WTC11 (cell line): ENCODE results near the gene EGR4. TPM values are rescaled to one million over a fixed set of nuclear protein-coding genes. Genes with fewer than 3 reads are reported as not detected.

ENCODE experiments used
- ATAC-seq: fragments of 200-7000 bp; cut with Tn5 transposase; 2 replicates; pipeline ENCODE4 v1.10.0; 2021; ENCODE audit warnings: mild to moderate bottlenecking, moderate library complexity
- CTCF ChIA-PET: fragments of 300-600 bp; sonication (Branson Sonifier 250); formaldehyde crosslinking; loops from one replicate; lab custom pipeline; 2021; ENCODE audit warnings: antibody characterized with exemption; lab: Charles Lee
- POLR2A ChIA-PET: fragments of 350-600 bp; sonication (Branson Sonifier 250); formaldehyde crosslinking; loops from one replicate; lab custom pipeline; 2021; ENCODE audit warnings: antibody characterized with exemption; lab: Charles Lee
- DNase-seq: peaks from one replicate; pipeline ENCODE4 v3.0.0; 2021; ENCODE audit warnings: low spot score
- H3K27ac Mint-ChIP-seq: 2 replicates; pipeline ENCODE4 v1.8.0; 2021; ENCODE audit warnings: mixed read lengths
- H3K27me3 Mint-ChIP-seq: 2 replicates; pipeline ENCODE4 v1.8.0; 2021; ENCODE audit warnings: low read depth, mild to moderate bottlenecking, moderate library complexity, mixed read lengths
- H3K36me3 Mint-ChIP-seq: 2 replicates; pipeline ENCODE4 v1.8.0; 2021; ENCODE audit warnings: mixed read lengths
- H3K4me1 Mint-ChIP-seq: 2 replicates; pipeline ENCODE4 v1.8.0; 2022; ENCODE audit warnings: mixed read lengths
- H3K4me3 Mint-ChIP-seq: 2 replicates; pipeline ENCODE4 v1.8.0; 2021; ENCODE audit warnings: mild to moderate bottlenecking, moderate library complexity, mixed read lengths
- H3K9me3 Mint-ChIP-seq: 2 replicates; pipeline ENCODE4 v1.8.0; 2021; ENCODE audit warnings: mixed read lengths
- ATF3 ChIP-seq: sonication (generic); formaldehyde crosslinking; conservative IDR thresholded peaks from 2 replicates; pipeline ENCODE4 v1.8.1; 2022; ENCODE audit warnings: mild to moderate bottlenecking, missing genetic modification reagents
- CBFB ChIP-seq: sonication (generic); formaldehyde crosslinking; IDR thresholded peaks from 2 replicates; pipeline ENCODE4 v1.8.1; 2022; ENCODE audit warnings: mild to moderate bottlenecking, low read depth, missing genetic modification reagents
- CREB1 ChIP-seq: sonication (generic); formaldehyde crosslinking; IDR thresholded peaks from 2 replicates; pipeline ENCODE4 v1.8.0; 2023; ENCODE audit warnings: mild to moderate bottlenecking, missing genetic modification reagents
- CTCF ChIP-seq: fragments of 200-600 bp; IDR thresholded peaks from 2 replicates; pipeline ENCODE4 v1.8.0; 2022; ENCODE audit warnings: antibody characterized with exemption
- FOXJ3 ChIP-seq: sonication (generic); formaldehyde crosslinking; IDR thresholded peaks from 2 replicates; pipeline ENCODE4 v1.9.0; 2021; ENCODE audit warnings: missing genetic modification reagents, mild to moderate bottlenecking, borderline replicate concordance
- FOXP1 ChIP-seq: sonication (generic); formaldehyde crosslinking; IDR thresholded peaks from 2 replicates; pipeline ENCODE4 v1.8.0; 2022; ENCODE audit warnings: missing genetic modification reagents, mild to moderate bottlenecking, moderate library complexity, borderline replicate concordance
- JUN ChIP-seq: sonication (generic); formaldehyde crosslinking; IDR thresholded peaks from 2 replicates; pipeline ENCODE4 v1.8.0; 2023; ENCODE audit warnings: mild to moderate bottlenecking, missing genetic modification reagents
- NFATC4 ChIP-seq: fragments of 250-450 bp; sonication (Bioruptor Pico); IDR thresholded peaks from 2 replicates; pipeline ENCODE4 v1.9.0; 2021; ENCODE audit warnings: mild to moderate bottlenecking
- NFE2L1 ChIP-seq: sonication (generic); formaldehyde crosslinking; IDR thresholded peaks from 2 replicates; pipeline ENCODE4 v1.8.1; 2023; ENCODE audit warnings: missing genetic modification reagents
- PRDM15 ChIP-seq: sonication (generic); formaldehyde crosslinking; IDR thresholded peaks from 2 replicates; pipeline ENCODE4 v1.8.0; 2022; ENCODE audit warnings: missing genetic modification reagents
- RORB ChIP-seq: fragments of 250-450 bp; sonication (Bioruptor Pico); IDR thresholded peaks from 2 replicates; pipeline ENCODE4 v1.9.0; 2021; ENCODE audit warnings: mild to moderate bottlenecking
- STAT6 ChIP-seq: sonication (generic); formaldehyde crosslinking; conservative IDR thresholded peaks from 2 replicates; pipeline ENCODE4 v1.8.1; 2023; ENCODE audit warnings: mild to moderate bottlenecking, low read depth, missing genetic modification reagents, moderate library complexity
- TEAD1 ChIP-seq: sonication (generic); formaldehyde crosslinking; IDR thresholded peaks from 2 replicates; pipeline ENCODE4 v1.8.0; 2022; ENCODE audit warnings: mild to moderate bottlenecking, missing genetic modification reagents
- TP53 ChIP-seq: sonication (generic); formaldehyde crosslinking; IDR thresholded peaks from 2 replicates; pipeline ENCODE4 v1.8.1; 2023; ENCODE audit warnings: mild to moderate bottlenecking, missing genetic modification reagents
- ZNF263 ChIP-seq: sonication (generic); formaldehyde crosslinking; IDR thresholded peaks from 2 replicates; pipeline ENCODE4 v1.8.1; 2022; ENCODE audit warnings: low read depth, mild to moderate bottlenecking, moderate library complexity, missing genetic modification reagents
- ZNF423 ChIP-seq: fragments of 250-450 bp; sonication (Bioruptor Pico); IDR thresholded peaks from 2 replicates; pipeline ENCODE4 v2.1.2; 2022; ENCODE audit warnings: mild to moderate bottlenecking, moderate library complexity
- total RNA-seq: library from RNA; stranded (reverse); gene quantifications from 3 replicates; pipeline ENCODE4 v1.2.3, GENCODE V29; 2021
- TF ChIP-seq, protein P1 (sequence below): sonication (generic); formaldehyde crosslinking; IDR thresholded peaks from 2 replicates; pipeline ENCODE4 v1.8.0; 2022; ENCODE audit warnings: mild to moderate bottlenecking, missing genetic modification reagents
- TF ChIP-seq, protein P2 (sequence below): sonication (generic); formaldehyde crosslinking; IDR thresholded peaks from 2 replicates; pipeline ENCODE4 v1.8.0; 2022; ENCODE audit warnings: mild to moderate bottlenecking, missing genetic modification reagents
- TF ChIP-seq, protein P3 (sequence below): sonication (generic); formaldehyde crosslinking; IDR thresholded peaks from 2 replicates; pipeline ENCODE4 v1.8.1; 2022; ENCODE audit warnings: mild to moderate bottlenecking, moderate library complexity, missing genetic modification reagents

Gene EGR4
- total RNA-seq, 1 experiment from 2014 or later, result 0.13 TPM

DNA sequence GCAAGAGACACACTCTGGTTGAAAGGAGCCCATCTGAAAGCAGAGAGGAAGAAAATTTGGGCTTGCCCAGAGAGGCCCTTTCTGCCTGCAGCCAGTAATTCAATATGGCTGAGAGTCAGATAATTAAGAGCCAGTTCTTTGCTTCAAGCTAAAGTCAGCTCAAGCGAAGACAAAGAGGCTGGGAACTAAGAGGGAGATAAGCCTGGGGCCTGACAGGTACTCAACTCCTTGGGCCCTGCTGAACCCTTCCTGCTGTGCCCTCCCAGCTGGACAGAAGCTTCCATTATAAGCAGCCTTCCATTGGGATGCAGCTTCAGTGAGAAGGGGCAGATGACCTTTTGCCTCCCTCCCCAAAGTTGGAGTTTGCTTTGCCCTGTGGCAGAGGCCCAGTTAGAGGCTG is 21.1 kb downstream of the EGR4 start:
- Mint-ChIP-seq H3K4me1 (peaks cover 14% of the 10 kb centered on the region), H3K36me3 (no peaks in the 10 kb centered on the region), H3K4me3 (no peak overlapping the region), H3K27ac (no peak overlapping the region), H3K27me3 (peaks cover 33% of the 10 kb centered on the region), H3K9me3 (no peaks in the 10 kb centered on the region)
- TF ChIP-seq PRDM15 (CRISPR knock-in tag) (no peak), RORB (CRISPR knock-in tag) (no peak), JUN (no peak), ATF3 (CRISPR knock-in tag) (no peak), TP53 (CRISPR knock-in tag) (no peak), CTCF (no peak), CREB1 (CRISPR knock-in tag) (no peak), NFATC4 (CRISPR knock-in tag) (no peak), TEAD1 (CRISPR knock-in tag) (no peak), ZNF263 (CRISPR knock-in tag) (no peak), FOXJ3 (no peak), FOXP1 (CRISPR knock-in tag) (no peak), STAT6 (no peak), NFE2L1 (no peak), ZNF423 (CRISPR knock-in tag) (no peak), CBFB (no peak)
- TF ChIP-seq, protein P1, sequence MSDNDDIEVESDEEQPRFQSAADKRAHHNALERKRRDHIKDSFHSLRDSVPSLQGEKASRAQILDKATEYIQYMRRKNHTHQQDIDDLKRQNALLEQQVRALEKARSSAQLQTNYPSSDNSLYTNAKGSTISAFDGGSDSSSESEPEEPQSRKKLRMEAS (CRISPR knock-in tag), result no peak
- TF ChIP-seq, protein P2, sequence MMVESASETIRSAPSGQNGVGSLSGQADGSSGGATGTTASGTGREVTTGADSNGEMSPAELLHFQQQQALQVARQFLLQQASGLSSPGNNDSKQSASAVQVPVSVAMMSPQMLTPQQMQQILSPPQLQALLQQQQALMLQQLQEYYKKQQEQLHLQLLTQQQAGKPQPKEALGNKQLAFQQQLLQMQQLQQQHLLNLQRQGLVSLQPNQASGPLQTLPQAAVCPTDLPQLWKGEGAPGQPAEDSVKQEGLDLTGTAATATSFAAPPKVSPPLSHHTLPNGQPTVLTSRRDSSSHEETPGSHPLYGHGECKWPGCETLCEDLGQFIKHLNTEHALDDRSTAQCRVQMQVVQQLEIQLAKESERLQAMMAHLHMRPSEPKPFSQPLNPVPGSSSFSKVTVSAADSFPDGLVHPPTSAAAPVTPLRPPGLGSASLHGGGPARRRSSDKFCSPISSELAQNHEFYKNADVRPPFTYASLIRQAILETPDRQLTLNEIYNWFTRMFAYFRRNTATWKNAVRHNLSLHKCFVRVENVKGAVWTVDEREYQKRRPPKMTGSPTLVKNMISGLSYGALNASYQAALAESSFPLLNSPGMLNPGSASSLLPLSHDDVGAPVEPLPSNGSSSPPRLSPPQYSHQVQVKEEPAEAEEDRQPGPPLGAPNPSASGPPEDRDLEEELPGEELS (CRISPR knock-in tag), result no peak
- TF ChIP-seq, protein P3, sequence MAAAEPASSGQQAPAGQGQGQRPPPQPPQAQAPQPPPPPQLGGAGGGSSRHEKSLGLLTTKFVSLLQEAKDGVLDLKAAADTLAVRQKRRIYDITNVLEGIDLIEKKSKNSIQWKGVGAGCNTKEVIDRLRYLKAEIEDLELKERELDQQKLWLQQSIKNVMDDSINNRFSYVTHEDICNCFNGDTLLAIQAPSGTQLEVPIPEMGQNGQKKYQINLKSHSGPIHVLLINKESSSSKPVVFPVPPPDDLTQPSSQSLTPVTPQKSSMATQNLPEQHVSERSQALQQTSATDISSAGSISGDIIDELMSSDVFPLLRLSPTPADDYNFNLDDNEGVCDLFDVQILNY (CRISPR knock-in tag), result no peak
- ChIA-PET CTCF (interaction anchor here (1.0 to 1.4 kb wide), 3 partner anchors 11 to 95 kb away, joined by 3 to 4 read pairs (median 3); no protein-coding TSS in a partner anchor), POLR2A (no interaction called here)
- ATAC-seq, result no peak
- no peak for DNase-seq
